Heart right ventricle (tissue), 16 donors: ENCODE results near the gene HEBP2. TPM values are rescaled to one million over a fixed set of nuclear protein-coding genes. Genes with fewer than 3 reads are reported as not detected.
A peak's percentile ranks its signal among the peaks of the same experiment; 100 is the strongest.

Source experiments
- ATAC-seq, 8 donors: fragments of 200-7000 bp; cut with Tn5 transposase; one replicate each; pipeline ENCODE4 v1.9.1; 2020; ENCODE audit warnings: mild to moderate bottlenecking in 8 of 8, moderate library complexity in 8 of 8, moderate number of reproducible peaks in 1 of 8
- DNase-seq, 2 donors: peaks; one replicate each; pipeline ENCODE4 v3.0.0-alpha.2; 2020
- H3K27ac ChIP-seq, 10 donors: fragments of 200-600 bp; sonication (generic) in 2 of 10; one replicate each; pipeline versions ENCODE4 v1.5.0 to v1.8.0; 2020 to 2022; ENCODE audit warnings: mild to moderate bottlenecking in 3 of 10
- H3K27me3 ChIP-seq, 7 donors: fragments of 200-600 bp; one replicate each; pipeline ENCODE4 v1.8.0; 2021 to 2022; ENCODE audit warnings: mild to moderate bottlenecking in 2 of 7
- H3K36me3 ChIP-seq, 9 donors: fragments of 200-600 bp; sonication (generic) in 1 of 9; one replicate each; pipeline versions ENCODE4 v1.5.0 to v1.8.0; 2020 to 2022; ENCODE audit warnings: mild to moderate bottlenecking in 2 of 9
- H3K4me1 ChIP-seq, 9 donors: fragments of 200-600 bp; sonication (generic) in 1 of 9; one replicate each; pipeline versions ENCODE4 v1.5.0 to v1.8.0; 2020 to 2022; ENCODE audit warnings: mild to moderate bottlenecking in 4 of 9
- H3K4me3 ChIP-seq, 10 donors: fragments of 200-600 bp; sonication (generic) in 2 of 10; one replicate each; pipeline versions ENCODE4 v1.5.0 to v1.8.0; 2020 to 2022; ENCODE audit warnings: mild to moderate bottlenecking in 7 of 10, moderate library complexity in 2 of 10
- H3K9me3 ChIP-seq, 11 donors: fragments of 200-600 bp in 10 of 11; sonication (generic) in 2 of 11; one replicate each; pipeline versions ENCODE4 v1.5.0 to v1.8.0; 2013 to 2022; ENCODE audit warnings: mild to moderate bottlenecking in 2 of 11, control low read depth in 1 of 11, moderate library complexity in 1 of 11
- WGBS, 2 donors: extraction: QIAGEN DNeasy Blood & Tissue Kit; methylation state at CpG; one replicate each; pipeline ENCODE4 v1.1.7; 2013; ENCODE audit warnings: inconsistent platforms in 1 of 2; 5-methylcytosine and 5-hydroxymethylcytosine counted together
- intact Hi-C, 10 donors: fragments of 100-400 bp; cut with DNase I; formaldehyde crosslinking; loops; one replicate each; pipeline versions ENCODE4 v1.11.1 to v1.14.2; 2022
- polyA plus RNA-seq, 2 donors: library from polyadenylated mRNA; stranded (reverse); fragments of 200-250 nt; gene quantifications; one replicate each; pipeline ENCODE4 v1.2.3, GENCODE V29; 2013
- total RNA-seq, 10 donors: library from RNA; stranded (reverse); fragmentation: NEBNext Ultra II Directional in 3 of 10; extraction: Animal tissue kit (Norgen Biotek cat#: 25700) in 3 of 10; gene quantifications; one replicate each; pipeline versions ENCODE4 v1.2.1 to v1.2.4, GENCODE V29; 2021 to 2023
- TF ChIP-seq, protein P1 (sequence below), 9 donors: fragments of 200-600 bp; sonication (generic) in 2 of 9; IDR thresholded peaks; one replicate each; pipeline versions ENCODE4 v1.5.0 to v1.8.0; 2021 to 2022; ENCODE audit warnings: antibody characterized with exemption in 9 of 9, mild to moderate bottlenecking in 5 of 9, moderate library complexity in 1 of 9
- donor health status: Arrhythmogenic right ventricular cardiomyopathy.
- donor health status: ischemic (EF 13 %, LVEDD 7.1; RV severe dilation, severe dysfunction).
- donor health status: healthy with polysubstance abuse.
- donor health status: DM: no; HTN: yes; CAD: no.
- donor health status: DM: no; HTN: no; CAD: no.
- donor health status: ischemic (EF 25% LVEDD 6.9; RV normal size, moderate dysfunction).
- donor health status: ischemic (EF 25% LVEDD 5.7; RV mildly dilated, moderate dysfunction).
- donor health status: healthy.
- donor health status: DM: yes; HTN: yes; CAD: no.
- donor health status: Ischemic cardiomyopathy.
- donor health status: ischemic (EF 35%, LVEDD 5.7; RV mildly dilated, moderate dysfunction).
- donor health status: nonischemic (EF 11% LVEDD 7.7; RV severe dilation, severe dysfunction).
- donor health status: DM: yes; HTN: yes; CAD: no.
- donor health status: PGD.
- donor health status: ischemic (EF 29% LVEDD 5.4; RV normal size, mild dysfunction).
- donor health status: nonischemic (EF 23%, LVEDD 6.1; RV moderate dilation, normal function).

Gene HEBP2
- total and polyA plus RNA-seq, 12 donors: 44.1 to 123 (median 100) TPM

DNA sequence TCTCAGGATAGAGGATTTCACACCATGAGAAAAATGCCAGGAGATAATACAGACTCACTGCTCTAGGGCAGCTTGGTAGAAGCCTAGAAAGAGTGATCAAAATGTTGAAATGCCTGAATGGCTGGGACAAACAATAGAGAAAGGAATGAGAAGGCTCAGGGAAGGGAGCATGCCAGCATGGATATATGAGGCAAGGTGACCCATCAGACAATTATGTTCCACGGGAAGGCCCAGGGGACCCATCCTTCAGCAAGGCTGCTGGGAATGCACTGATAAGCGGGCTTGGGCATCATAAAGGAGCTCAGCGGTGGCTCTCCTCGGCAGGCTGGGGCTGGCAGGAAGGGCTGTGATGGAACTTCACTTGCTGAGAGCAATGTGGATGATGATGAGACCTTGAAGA lies 12.2 kb downstream of the HEBP2 start:
- no peak overlapping the region for H3K27ac ChIP-seq
- peaks cover 0 to 7% (median 0%) of the 10 kb centered on the region in 11 donors for H3K9me3 ChIP-seq
- H3K27me3 ChIP-seq: no peaks in the 10 kb centered on the region
- intact Hi-C loops: no loop called here
- TF ChIP-seq, protein P1, sequence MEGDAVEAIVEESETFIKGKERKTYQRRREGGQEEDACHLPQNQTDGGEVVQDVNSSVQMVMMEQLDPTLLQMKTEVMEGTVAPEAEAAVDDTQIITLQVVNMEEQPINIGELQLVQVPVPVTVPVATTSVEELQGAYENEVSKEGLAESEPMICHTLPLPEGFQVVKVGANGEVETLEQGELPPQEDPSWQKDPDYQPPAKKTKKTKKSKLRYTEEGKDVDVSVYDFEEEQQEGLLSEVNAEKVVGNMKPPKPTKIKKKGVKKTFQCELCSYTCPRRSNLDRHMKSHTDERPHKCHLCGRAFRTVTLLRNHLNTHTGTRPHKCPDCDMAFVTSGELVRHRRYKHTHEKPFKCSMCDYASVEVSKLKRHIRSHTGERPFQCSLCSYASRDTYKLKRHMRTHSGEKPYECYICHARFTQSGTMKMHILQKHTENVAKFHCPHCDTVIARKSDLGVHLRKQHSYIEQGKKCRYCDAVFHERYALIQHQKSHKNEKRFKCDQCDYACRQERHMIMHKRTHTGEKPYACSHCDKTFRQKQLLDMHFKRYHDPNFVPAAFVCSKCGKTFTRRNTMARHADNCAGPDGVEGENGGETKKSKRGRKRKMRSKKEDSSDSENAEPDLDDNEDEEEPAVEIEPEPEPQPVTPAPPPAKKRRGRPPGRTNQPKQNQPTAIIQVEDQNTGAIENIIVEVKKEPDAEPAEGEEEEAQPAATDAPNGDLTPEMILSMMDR (IDR thresholded peaks at IDR 0.05): no peak
- H3K4me3 ChIP-seq: no peak overlapping the region
- DNase-seq (no peak), ATAC-seq (peak in 2 of 8 donors; percentile 21 to 44)
- peaks cover 0 to 69% (median 31%) of the 10 kb centered on the region in 9 donors for H3K36me3 ChIP-seq
- H3K4me1 ChIP-seq: peaks cover 0 to 18% (median 3%) of the 10 kb centered on the region in 9 donors
- 64 to 79% methylated on average over 4 of the region's 4 CpGs for WGBS, 2 donors

DNA sequence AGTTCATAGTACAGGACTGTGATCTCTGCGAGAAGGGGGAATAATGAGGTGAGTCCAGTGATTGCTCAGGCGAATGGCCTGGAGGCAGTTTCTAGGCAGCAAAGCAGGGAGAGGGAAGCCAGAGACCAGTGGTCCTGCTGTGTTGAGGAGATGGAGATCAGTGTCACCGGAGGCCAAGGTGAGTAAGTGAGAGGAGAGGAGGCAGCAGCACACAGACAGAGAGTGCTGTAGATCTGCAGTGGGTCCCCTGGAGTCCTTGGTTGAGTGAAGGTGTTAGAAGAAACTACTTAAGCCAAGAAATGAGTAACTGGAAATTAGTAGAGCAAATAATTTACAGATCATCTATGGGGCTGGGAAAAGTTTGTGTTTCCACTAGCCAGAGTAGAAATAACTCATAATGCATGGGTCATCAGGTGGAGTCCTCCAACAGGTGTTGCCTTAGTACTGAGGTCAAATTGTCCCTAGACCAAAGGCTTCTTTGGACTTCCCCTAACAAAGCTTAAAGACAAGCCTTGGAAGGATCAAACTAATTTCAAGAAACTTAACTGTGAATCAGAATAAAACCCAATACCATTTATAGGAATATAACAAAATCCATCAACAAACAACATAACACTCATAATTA lies 13.6 kb downstream of the HEBP2 start:
- WGBS, 2 donors: 84 to 91% methylated on average over 3 of the region's 3 CpGs
- Histone ChIP-seq H3K4me3 (no peak overlapping the region), H3K27ac (no peak overlapping the region), H3K27me3 (no peaks in the 10 kb centered on the region), H3K4me1 (peaks cover 0 to 21% (median 3%) of the 10 kb centered on the region in 9 donors), H3K36me3 (peaks cover 0 to 63% (median 20%) of the 10 kb centered on the region in 9 donors), H3K9me3 (peaks cover 0 to 7% (median 0%) of the 10 kb centered on the region in 11 donors)
- TF ChIP-seq, protein P1 (IDR thresholded peaks at IDR 0.05): no peak
- DNase-seq (no peak), ATAC-seq (no peak)
- intact Hi-C loops: no loop called here

DNA sequence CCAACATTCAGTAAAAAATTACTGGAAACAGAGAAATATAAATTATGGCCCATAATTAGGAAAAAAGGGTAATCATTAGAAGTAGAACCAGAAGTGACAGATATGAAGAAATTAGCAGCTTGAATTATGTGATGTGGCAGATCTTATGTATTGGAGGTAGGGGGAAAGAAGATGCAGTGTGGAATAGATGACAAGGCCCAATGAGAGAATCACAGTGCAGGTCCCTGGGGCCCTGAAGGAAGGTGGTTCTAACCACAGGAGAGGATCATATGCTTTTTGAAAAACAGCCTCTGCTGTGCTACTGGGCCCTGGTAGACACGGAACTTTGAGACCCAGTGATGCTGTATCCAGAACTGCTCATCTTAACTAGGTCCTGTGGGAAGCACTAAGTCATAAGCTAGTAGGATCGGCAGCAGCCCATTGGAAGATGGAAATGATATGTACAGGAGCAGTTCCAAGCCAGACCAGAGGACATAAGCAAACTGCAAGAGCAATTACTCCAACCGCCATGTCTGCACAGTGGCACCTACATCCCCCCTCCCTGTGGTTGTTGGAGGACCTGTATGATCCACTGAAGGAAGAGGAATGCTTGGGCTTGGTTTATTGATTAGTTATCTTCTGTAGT lies 14.2 kb downstream of the HEBP2 start:
- Histone ChIP-seq H3K27me3 (no peaks in the 10 kb centered on the region), H3K36me3 (peaks cover 0 to 62% (median 15%) of the 10 kb centered on the region in 9 donors), H3K27ac (no peak overlapping the region), H3K9me3 (peaks cover 0 to 7% (median 0%) of the 10 kb centered on the region in 11 donors), H3K4me1 (peaks cover 0 to 27% (median 10%) of the 10 kb centered on the region in 9 donors), H3K4me3 (no peak overlapping the region)
- intact Hi-C loops: no loop called here
- DNase-seq (no peak), ATAC-seq (no peak)
- WGBS, 2 donors: 97 to 98% methylated on average over 3 of the region's 3 CpGs
- TF ChIP-seq, protein P1 (IDR thresholded peaks at IDR 0.05): no peak

DNA sequence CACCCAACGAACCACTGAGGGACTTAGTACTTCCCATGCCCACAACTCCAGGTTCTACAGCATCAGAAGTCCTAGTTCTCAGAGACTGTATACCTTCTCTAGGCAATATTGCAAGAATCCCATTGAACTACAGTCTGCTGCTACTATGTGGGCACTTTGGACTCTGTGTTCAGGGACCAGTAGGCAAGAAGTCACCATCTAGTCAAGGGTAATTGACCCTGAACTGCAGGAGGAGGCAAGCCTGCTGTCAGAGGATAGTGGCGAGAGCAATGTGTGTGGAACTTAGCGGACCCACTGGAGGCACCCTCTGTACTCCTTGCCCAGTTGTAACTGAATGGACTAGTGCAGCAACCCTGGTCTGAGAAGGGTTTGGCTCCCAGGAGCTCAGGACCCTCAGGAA lies 15.7 kb downstream of the HEBP2 start:
- peaks cover 0 to 63% (median 13%) of the 10 kb centered on the region in 9 donors for H3K36me3 ChIP-seq
- no peak overlapping the region for H3K4me3 ChIP-seq
- ATAC-seq (no peak), DNase-seq (no peak)
- intact Hi-C loops: loop anchor here in 4 of 10 donors (10.0 kb wide), 2 partner anchors 305 to 345 kb away; no protein-coding TSS in a partner anchor
- H3K4me1 ChIP-seq: peaks cover 0 to 30% (median 13%) of the 10 kb centered on the region in 9 donors
- TF ChIP-seq, protein P1 (IDR thresholded peaks at IDR 0.05): no peak
- WGBS, 2 donors: 96 to 98% methylated on average over 3 of the region's 3 CpGs
- H3K9me3 ChIP-seq: peaks cover 0 to 7% (median 0%) of the 10 kb centered on the region in 11 donors
- H3K27me3 ChIP-seq: no peaks in the 10 kb centered on the region
- no peak overlapping the region for H3K27ac ChIP-seq
